Caco-2 (cell line): ENCODE measurements around the gene POLE3. TPM values are rescaled to one million over a fixed set of nuclear protein-coding genes. Genes with fewer than 3 reads are reported as not detected.

Source experiments
- BruUV-seq: library from RNA; stranded (reverse); fragments of 400-500 nt; replicated peaks from 2 replicates; lab custom pipeline; 2021; lab: Mats Ljungman, UMichigan
- CTCF ChIA-PET: fragments of 300-600 bp; sonication (Branson Sonifier 250); formaldehyde crosslinking; loops from one replicate; lab custom pipeline; 2022; ENCODE audit warnings: antibody characterized with exemption; lab: Charles Lee
- POLR2A ChIA-PET: fragments of 300-600 bp; sonication (Branson Sonifier 250); formaldehyde crosslinking; loops from one replicate; lab custom pipeline; 2022; ENCODE audit warnings: antibody characterized with exemption; lab: Charles Lee
- DNase-seq, 2 experiments: peaks; one replicate each; pipeline versions ENCODE4 v3.0.0 to v3.0.0-alpha.2; 2020 to 2022
- H3K27me3 ChIP-seq: replicated peaks from 2 replicates; pipeline ENCODE4 v1.6.0; 2011; ENCODE audit warnings: low read length; ENCODE audit not compliant: control insufficient read depth, insufficient read depth
- H3K36me3 ChIP-seq: 2 replicates; pipeline ENCODE4 v1.5.1; 2011; ENCODE audit warnings: low read length; ENCODE audit not compliant: control insufficient read depth, insufficient read depth
- H3K4me1 ChIP-seq: fragments of 250-450 bp; sonication (Bioruptor Pico); 2 replicates; pipeline ENCODE4 v1.5.1; 2020; ENCODE audit warnings: mild to moderate bottlenecking
- H3K4me3 ChIP-seq: 2 replicates; pipeline ENCODE4 v1.5.1; 2011; ENCODE audit warnings: low read depth, mild to moderate bottlenecking, control low read depth, low read length
- H3K9me3 ChIP-seq: fragments of 250-450 bp; sonication (Bioruptor Pico); 2 replicates; pipeline ENCODE4 v1.5.1; 2020; ENCODE audit warnings: mild to moderate bottlenecking, moderate library complexity
- H3K27ac Mint-ChIP-seq: one replicate; pipeline ENCODE4 v1.8.0; 2022; ENCODE audit warnings: mixed read lengths; ENCODE audit not compliant: unreplicated experiment
- H3K27me3 Mint-ChIP-seq: one replicate; pipeline ENCODE4 v1.8.0; 2022; ENCODE audit warnings: mixed read lengths; ENCODE audit not compliant: insufficient read depth, unreplicated experiment
- H3K36me3 Mint-ChIP-seq: one replicate; pipeline ENCODE4 v1.8.0; 2022; ENCODE audit warnings: mild to moderate bottlenecking, mixed read lengths; ENCODE audit not compliant: insufficient read depth, unreplicated experiment
- H3K4me1 Mint-ChIP-seq: one replicate; pipeline ENCODE4 v1.8.0; 2022; ENCODE audit warnings: low read depth, mixed read lengths; ENCODE audit not compliant: unreplicated experiment
- H3K4me3 Mint-ChIP-seq: one replicate; pipeline ENCODE4 v1.8.0; 2022; ENCODE audit warnings: mild to moderate bottlenecking, moderate library complexity, mixed read lengths; ENCODE audit not compliant: unreplicated experiment
- H3K9me3 Mint-ChIP-seq: one replicate; pipeline ENCODE4 v1.8.0; 2022; ENCODE audit warnings: mixed read lengths; ENCODE audit not compliant: unreplicated experiment
- intact Hi-C: fragments of 100-400 bp; cut with micrococcal nuclease; formaldehyde crosslinking; loops from one replicate; pipeline ENCODE4 v1.10.0; 2022; ENCODE audit not compliant: unreplicated experiment
- total RNA-seq: library from RNA; stranded (reverse); gene quantifications from 2 replicates; pipeline ENCODE4 v1.2.3, GENCODE V29; 2022
- TF ChIP-seq, protein P1 (sequence below), 2 experiments: fragments of 200-600 bp in 1 of 2; IDR thresholded peaks; 1 replicate in 1 of 2; 2 replicates in 1 of 2; pipeline versions ENCODE4 v1.5.1 to v1.8.0; 2011 to 2022; ENCODE audit warnings: antibody characterized with exemption in 1 of 2, control low read depth in 1 of 2, inconsistent platforms in 1 of 2, low read depth in 1 of 2, low read length in 1 of 2, mild to moderate bottlenecking in 1 of 2, moderate library complexity in 1 of 2; ENCODE audit not compliant: insufficient read depth in 1 of 2, severe bottlenecking in 1 of 2, unreplicated experiment in 1 of 2

POLE3 gene
- total RNA-seq, 1 experiment from 2014 or later, result 57.2 TPM

DNA sequence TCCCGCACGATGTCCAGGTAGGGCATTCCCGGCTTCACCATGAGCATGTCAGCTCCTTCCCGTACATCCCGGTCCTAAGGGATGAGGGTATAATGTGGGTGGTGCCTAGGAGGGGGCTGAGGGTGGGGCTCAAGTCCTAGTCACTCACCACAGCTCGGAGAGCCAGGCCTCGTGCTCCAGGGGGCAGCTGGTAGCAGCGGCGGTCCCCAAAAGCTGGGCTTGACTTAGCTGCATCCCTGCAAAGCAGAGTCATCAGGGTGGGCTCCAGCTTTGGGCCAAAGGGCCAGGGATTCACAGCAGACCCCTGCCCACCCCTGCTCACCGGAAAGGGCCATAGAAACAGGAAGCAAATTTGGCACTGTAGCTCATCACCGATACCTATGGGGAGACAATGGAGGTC, 21.0 kb downstream of the POLE3 start:
- H3K4me3 Mint-ChIP-seq, result no peak overlapping the region
- peaks cover 58% of the 10 kb centered on the region for H3K36me3 Mint-ChIP-seq
- peak in 1 of 2 experiments; percentile 25 for DNase-seq
- intact Hi-C loops, result no loop called here
- no peaks in the 10 kb centered on the region for H3K27me3 Mint-ChIP-seq
- peaks cover 32% of the 10 kb centered on the region for H3K4me1 Mint-ChIP-seq
- H3K9me3 ChIP-seq, result no peaks in the 10 kb centered on the region
- no peak overlapping the region for H3K4me3 ChIP-seq
- peaks cover 28% of the 10 kb centered on the region for H3K4me1 ChIP-seq
- peaks cover 11% of the 10 kb centered on the region for H3K9me3 Mint-ChIP-seq
- no peaks in the 10 kb centered on the region for H3K27me3 ChIP-seq
- no peak overlapping the region for H3K27ac Mint-ChIP-seq
- POLR2A ChIA-PET, result no interaction called here
- CTCF ChIA-PET, result interaction anchor here (1.3 kb wide), 1 partner anchor 12 kb away, joined by 4 read pairs; the partner anchor contains the start of gene ALAD
- TF ChIP-seq, protein P1, sequence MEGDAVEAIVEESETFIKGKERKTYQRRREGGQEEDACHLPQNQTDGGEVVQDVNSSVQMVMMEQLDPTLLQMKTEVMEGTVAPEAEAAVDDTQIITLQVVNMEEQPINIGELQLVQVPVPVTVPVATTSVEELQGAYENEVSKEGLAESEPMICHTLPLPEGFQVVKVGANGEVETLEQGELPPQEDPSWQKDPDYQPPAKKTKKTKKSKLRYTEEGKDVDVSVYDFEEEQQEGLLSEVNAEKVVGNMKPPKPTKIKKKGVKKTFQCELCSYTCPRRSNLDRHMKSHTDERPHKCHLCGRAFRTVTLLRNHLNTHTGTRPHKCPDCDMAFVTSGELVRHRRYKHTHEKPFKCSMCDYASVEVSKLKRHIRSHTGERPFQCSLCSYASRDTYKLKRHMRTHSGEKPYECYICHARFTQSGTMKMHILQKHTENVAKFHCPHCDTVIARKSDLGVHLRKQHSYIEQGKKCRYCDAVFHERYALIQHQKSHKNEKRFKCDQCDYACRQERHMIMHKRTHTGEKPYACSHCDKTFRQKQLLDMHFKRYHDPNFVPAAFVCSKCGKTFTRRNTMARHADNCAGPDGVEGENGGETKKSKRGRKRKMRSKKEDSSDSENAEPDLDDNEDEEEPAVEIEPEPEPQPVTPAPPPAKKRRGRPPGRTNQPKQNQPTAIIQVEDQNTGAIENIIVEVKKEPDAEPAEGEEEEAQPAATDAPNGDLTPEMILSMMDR (IDR thresholded peaks at IDR 0.05; ENCODE audit: insufficient read depth in 1 of 2, low read depth in 1 of 2, low read length in 1 of 2, severe bottlenecking in 1 of 2, unreplicated experiment in 1 of 2), result no peak
- no TSS peak for BruUV-seq
- 0 out of 2 replicates have a peak, but pooled peaks cover 4% of the 10 kb centered on the region for H3K36me3 ChIP-seq

DNA sequence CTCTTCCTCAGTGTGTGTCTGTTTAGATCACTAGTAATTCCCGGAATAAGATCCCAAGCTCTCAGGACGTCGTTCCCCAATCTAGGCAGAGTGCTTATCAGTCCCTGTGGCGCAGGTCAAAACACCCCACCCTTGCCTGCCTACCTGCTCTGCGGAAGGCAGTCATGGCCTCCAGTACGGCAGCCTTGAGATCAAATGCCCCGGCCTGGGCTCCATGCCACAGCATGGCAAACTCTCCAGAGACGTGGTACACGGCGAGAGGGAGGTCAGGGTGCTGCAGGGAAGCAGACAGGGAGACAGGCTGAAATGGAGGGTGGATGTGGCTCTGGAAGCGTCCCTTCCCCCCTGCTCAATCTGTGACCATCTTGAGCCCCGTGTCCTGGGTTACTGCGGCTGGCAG, 21.6 kb downstream of the POLE3 start:
- H3K4me3 Mint-ChIP-seq, result no peak overlapping the region
- H3K27ac Mint-ChIP-seq, result peak overlapping the region; percentile 77
- H3K36me3 Mint-ChIP-seq, result peaks cover 55% of the 10 kb centered on the region
- peaks cover 33% of the 10 kb centered on the region for H3K4me1 Mint-ChIP-seq
- DNase-seq, result no peak
- POLR2A ChIA-PET, result no interaction called here
- TF ChIP-seq, protein P1 (IDR thresholded peaks at IDR 0.05; ENCODE audit: insufficient read depth in 1 of 2, low read depth in 1 of 2, low read length in 1 of 2, severe bottlenecking in 1 of 2, unreplicated experiment in 1 of 2), result no peak
- no TSS peak for BruUV-seq
- peaks cover 11% of the 10 kb centered on the region for H3K9me3 Mint-ChIP-seq
- Histone ChIP-seq H3K4me3 (no peak overlapping the region), H3K36me3 (0 out of 2 replicates have a peak, but pooled peaks cover 4% of the 10 kb centered on the region), H3K4me1 (peaks cover 30% of the 10 kb centered on the region), H3K27me3 (no peaks in the 10 kb centered on the region), H3K9me3 (no peaks in the 10 kb centered on the region)
- H3K27me3 Mint-ChIP-seq, result no peaks in the 10 kb centered on the region
- CTCF ChIA-PET, result interaction anchor here (1.3 kb wide), 1 partner anchor 12 kb away, joined by 4 read pairs; the partner anchor contains the start of gene ALAD
- intact Hi-C loops, result no loop called here

GRCh38 chr9:113387560-113388230, 22.8 kb downstream of the POLE3 start:
- no peak overlapping the region for H3K4me3 ChIP-seq
- Mint-ChIP-seq H3K9me3 (peaks cover 11% of the 10 kb centered on the region), H3K27me3 (no peaks in the 10 kb centered on the region), H3K27ac (peak overlapping the region; percentile 77), H3K4me3 (peak overlapping the region; percentile 30), H3K36me3 (peaks cover 54% of the 10 kb centered on the region), H3K4me1 (peaks cover 40% of the 10 kb centered on the region)
- BruUV-seq, result no TSS peak
- no peaks in the 10 kb centered on the region for H3K27me3 ChIP-seq
- TF ChIP-seq, protein P1 (IDR thresholded peaks at IDR 0.05; ENCODE audit: insufficient read depth in 1 of 2, low read depth in 1 of 2, low read length in 1 of 2, severe bottlenecking in 1 of 2, unreplicated experiment in 1 of 2), result no peak
- POLR2A ChIA-PET, result interaction anchor here (0.6 to 1.1 kb wide), 3 partner anchors 14 to 167 kb away, joined by 3 to 4 read pairs (median 3); partner anchors contain the start of genes ALAD, FKBP15 and SLC31A1
- CTCF ChIA-PET, result interaction anchor here (0.6 to 1.5 kb wide), 4 partner anchors 13 to 1201 kb away, joined by 3 to 5 read pairs (median 4); partner anchors contain the start of genes ALAD and SLC31A2
- intact Hi-C loops, result loop anchor here (1.0 kb wide), 1 partner anchor 14 kb away; the partner anchor contains the start of gene ALAD
- H3K9me3 ChIP-seq, result no peaks in the 10 kb centered on the region
- peak; percentile 68 to 78 for DNase-seq
- 0 out of 2 replicates have a peak, but pooled peaks cover 4% of the 10 kb centered on the region for H3K36me3 ChIP-seq
- peaks cover 41% of the 10 kb centered on the region for H3K4me1 ChIP-seq
